Left lung (tissue), 10 donors: ENCODE measurements around the gene CCR9. TPM values are rescaled to one million over a fixed set of nuclear protein-coding genes. Genes with fewer than 3 reads are reported as not detected.
A peak's percentile ranks its signal among the peaks of the same experiment; 100 is the strongest.

Experiments
- ATAC-seq: fragments of 200-7000 bp; cut with Tn5 transposase; one replicate; pipeline ENCODE4 v1.9.1; 2020; ENCODE audit warnings: moderate library complexity
- DNase-seq, 4 donors: peaks; one replicate each; pipeline ENCODE4 v3.0.0-alpha.2; 2013 to 2020
- H3K27ac ChIP-seq, 2 donors: fragments of 200-600 bp; sonication (generic) in 1 of 2; one replicate each; pipeline versions ENCODE4 v1.5.0 to v1.8.0; 2020 to 2021
- H3K27me3 ChIP-seq, 2 donors: fragments of 200-600 bp; sonication (generic) in 1 of 2; one replicate each; pipeline versions ENCODE4 v1.5.0 to v1.8.0; 2020 to 2021
- H3K36me3 ChIP-seq, 2 donors: fragments of 200-600 bp; sonication (generic) in 1 of 2; one replicate each; pipeline versions ENCODE4 v1.5.0 to v1.8.0; 2020 to 2021
- H3K4me1 ChIP-seq, 2 donors: fragments of 200-600 bp; one replicate each; pipeline ENCODE4 v1.8.0; 2021
- H3K4me3 ChIP-seq, 2 donors: fragments of 200-600 bp; sonication (generic) in 1 of 2; one replicate each; pipeline versions ENCODE4 v1.5.0 to v1.8.0; 2020 to 2021; ENCODE audit warnings: mild to moderate bottlenecking in 1 of 2
- H3K9me3 ChIP-seq, 2 donors: fragments of 200-600 bp; sonication (generic) in 1 of 2; one replicate each; pipeline versions ENCODE4 v1.5.0 to v1.8.0; 2020 to 2021
- intact Hi-C, 2 donors: fragments of 100-400 bp; cut with DNase I; formaldehyde crosslinking; loops; one replicate each; pipeline versions ENCODE4 v1.11.2 to v1.14.2; 2022
- polyA plus RNA-seq, 6 donors: library from polyadenylated mRNA; unstranded; fragments of 120-200 nt; gene quantifications; one replicate each; pipeline ENCODE4 v1.2.1, GENCODE V29; 2013; ENCODE audit not compliant: insufficient read length in 6 of 6
- total RNA-seq, 2 donors: library from RNA; stranded (reverse); fragmentation: NEBNext Ultra II Directional; extraction: Animal tissue kit (Norgen Biotek cat#: 25700); gene quantifications; one replicate each; pipeline ENCODE4 v1.2.1, GENCODE V29; 2021
- TF ChIP-seq, protein P1 (sequence below), 2 donors: fragments of 200-600 bp; sonication (generic) in 1 of 2; IDR thresholded peaks; one replicate each; pipeline versions ENCODE4 v1.5.0 to v1.8.0; 2021; ENCODE audit warnings: antibody characterized with exemption in 2 of 2
- donor health status: DM: no; HTN: yes; CAD: no.
- donor health status: DM: no; HTN: no; CAD: no.

The CCR9 gene
- total and polyA plus RNA-seq, 8 donors: 0.11 to 0.32 (median 0.20) TPM; not detected in 4

DNA sequence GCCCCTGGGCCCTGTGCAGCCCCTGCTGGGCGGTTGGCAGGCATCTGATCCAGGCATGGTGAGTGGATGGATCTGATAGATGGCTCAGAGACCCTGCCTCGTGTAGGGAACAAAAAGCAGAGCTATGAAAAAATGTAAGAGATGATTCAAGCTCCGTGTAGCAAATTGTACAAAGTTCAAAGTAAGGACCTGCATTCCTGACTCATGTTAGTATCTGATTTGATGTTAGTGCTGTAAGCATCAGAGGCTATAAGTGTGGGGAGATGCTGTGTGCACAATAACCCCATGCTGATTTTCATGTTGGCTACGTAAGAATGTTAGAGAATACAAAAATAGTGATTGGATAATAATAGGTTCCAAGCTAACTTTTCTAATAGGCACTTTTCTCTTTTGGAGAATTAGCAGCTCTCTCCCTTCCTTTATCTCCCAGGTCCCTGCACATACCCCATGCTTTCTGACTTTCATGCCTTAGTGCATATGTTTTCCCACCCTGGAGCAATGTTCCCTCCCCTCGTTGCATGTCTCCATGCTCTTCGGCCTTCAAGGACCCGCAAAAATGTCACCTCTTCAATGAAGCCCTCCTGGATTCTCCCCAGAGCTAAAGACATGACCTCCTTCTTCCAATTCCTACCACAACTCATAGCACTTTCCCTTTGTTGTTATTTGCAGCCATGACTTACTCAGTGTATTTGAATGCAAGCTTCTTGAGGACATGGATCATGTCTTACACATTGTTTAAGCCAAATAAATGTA is 1.6 kb downstream of the CCR9 start:
- no peaks in the 10 kb centered on the region for H3K36me3 ChIP-seq
- no peaks in the 10 kb centered on the region for H3K27me3 ChIP-seq
- no peak for ATAC-seq
- intact Hi-C loops: no loop called here
- DNase-seq: no peak
- H3K4me1 ChIP-seq: no peaks in the 10 kb centered on the region
- H3K4me3 ChIP-seq: no peak overlapping the region
- no peak overlapping the region for H3K27ac ChIP-seq
- TF ChIP-seq, protein P1, sequence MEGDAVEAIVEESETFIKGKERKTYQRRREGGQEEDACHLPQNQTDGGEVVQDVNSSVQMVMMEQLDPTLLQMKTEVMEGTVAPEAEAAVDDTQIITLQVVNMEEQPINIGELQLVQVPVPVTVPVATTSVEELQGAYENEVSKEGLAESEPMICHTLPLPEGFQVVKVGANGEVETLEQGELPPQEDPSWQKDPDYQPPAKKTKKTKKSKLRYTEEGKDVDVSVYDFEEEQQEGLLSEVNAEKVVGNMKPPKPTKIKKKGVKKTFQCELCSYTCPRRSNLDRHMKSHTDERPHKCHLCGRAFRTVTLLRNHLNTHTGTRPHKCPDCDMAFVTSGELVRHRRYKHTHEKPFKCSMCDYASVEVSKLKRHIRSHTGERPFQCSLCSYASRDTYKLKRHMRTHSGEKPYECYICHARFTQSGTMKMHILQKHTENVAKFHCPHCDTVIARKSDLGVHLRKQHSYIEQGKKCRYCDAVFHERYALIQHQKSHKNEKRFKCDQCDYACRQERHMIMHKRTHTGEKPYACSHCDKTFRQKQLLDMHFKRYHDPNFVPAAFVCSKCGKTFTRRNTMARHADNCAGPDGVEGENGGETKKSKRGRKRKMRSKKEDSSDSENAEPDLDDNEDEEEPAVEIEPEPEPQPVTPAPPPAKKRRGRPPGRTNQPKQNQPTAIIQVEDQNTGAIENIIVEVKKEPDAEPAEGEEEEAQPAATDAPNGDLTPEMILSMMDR (IDR thresholded peaks at IDR 0.05): no peak
- H3K9me3 ChIP-seq: no peaks in the 10 kb centered on the region

DNA sequence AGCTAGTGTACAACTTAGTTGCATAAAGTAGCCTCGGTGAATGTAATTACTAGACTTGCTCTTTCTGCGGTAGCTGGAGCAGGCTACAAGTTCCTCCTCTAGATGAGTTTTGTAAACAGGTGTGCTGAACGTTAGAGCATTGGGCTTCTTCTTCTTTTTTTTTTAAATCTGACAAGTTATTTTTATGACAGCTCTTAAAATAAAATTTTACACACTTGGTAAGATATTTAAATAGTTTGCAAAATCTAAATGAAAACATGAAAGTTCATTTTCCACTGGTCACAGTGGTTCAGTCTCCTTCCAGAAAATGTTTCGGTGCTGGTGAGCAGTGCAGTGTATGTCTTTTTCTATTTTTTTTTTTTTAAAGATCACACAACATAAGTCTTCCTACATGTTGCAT is 3.0 kb downstream of the CCR9 start:
- TF ChIP-seq, protein P1 (IDR thresholded peaks at IDR 0.05): no peak
- Histone ChIP-seq H3K4me3 (no peak overlapping the region), H3K27ac (no peak overlapping the region), H3K27me3 (no peaks in the 10 kb centered on the region), H3K4me1 (no peaks in the 10 kb centered on the region), H3K36me3 (no peaks in the 10 kb centered on the region), H3K9me3 (no peaks in the 10 kb centered on the region)
- ATAC-seq (no peak), DNase-seq (no peak)
- intact Hi-C loops: no loop called here

DNA sequence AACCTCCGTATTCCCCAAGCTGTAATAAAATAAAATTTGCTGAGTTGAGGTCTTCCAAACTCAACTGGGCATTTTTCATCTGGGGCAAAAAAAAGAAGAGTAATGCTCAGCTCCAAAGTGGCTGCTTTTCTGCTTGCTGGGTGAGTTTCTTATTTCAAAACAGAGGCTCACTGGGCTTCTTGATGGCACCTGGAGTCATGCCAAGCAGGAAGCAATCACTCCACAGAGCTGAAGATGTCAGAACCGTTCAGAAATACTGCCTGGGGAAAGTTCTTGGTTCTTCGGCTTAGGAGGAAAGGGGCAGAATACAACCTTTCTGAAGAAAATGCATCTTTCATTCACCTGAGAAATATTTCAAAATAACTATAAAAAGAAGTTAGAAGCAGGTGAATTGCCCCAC is 4.1 kb downstream of the CCR9 start:
- ATAC-seq: peak; percentile 56

DNA sequence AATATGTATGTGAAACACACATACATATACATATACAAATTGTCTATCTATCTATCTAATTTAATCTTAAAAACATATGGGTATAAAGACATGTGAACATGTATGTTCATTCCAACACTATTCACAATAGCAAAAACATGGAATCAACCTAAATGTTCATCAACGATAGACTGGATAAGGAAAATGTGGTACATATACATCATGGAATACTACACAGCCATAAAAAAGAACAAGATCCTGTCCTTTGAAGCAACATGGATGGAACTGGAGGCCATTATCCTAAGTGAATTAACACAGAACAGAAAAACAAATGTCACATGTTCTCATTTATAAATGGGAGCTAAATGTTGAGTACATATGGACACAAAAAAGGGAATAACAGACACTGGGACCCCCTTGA is 5.8 kb downstream of the CCR9 start:
- H3K27me3 ChIP-seq: no peaks in the 10 kb centered on the region
- TF ChIP-seq, protein P1 (IDR thresholded peaks at IDR 0.05): no peak
- DNase-seq: no peak
- intact Hi-C loops: no loop called here
- ATAC-seq: no peak
- no peak overlapping the region for H3K27ac ChIP-seq
- H3K36me3 ChIP-seq: no peaks in the 10 kb centered on the region
- H3K4me1 ChIP-seq: no peaks in the 10 kb centered on the region
- H3K4me3 ChIP-seq: no peak overlapping the region
- H3K9me3 ChIP-seq: no peaks in the 10 kb centered on the region

More for the DNA sequence above, 4.1 kb downstream of the CCR9 start:
- no peak overlapping the region for H3K27ac ChIP-seq
- intact Hi-C loops: no loop called here
- H3K27me3 ChIP-seq: no peaks in the 10 kb centered on the region
- no peaks in the 10 kb centered on the region for H3K36me3 ChIP-seq
- H3K4me1 ChIP-seq: no peaks in the 10 kb centered on the region
- DNase-seq: peak in 1 of 4 donors; percentile 48
- TF ChIP-seq, protein P1 (IDR thresholded peaks at IDR 0.05): no peak
- H3K4me3 ChIP-seq: no peak overlapping the region
- H3K9me3 ChIP-seq: no peaks in the 10 kb centered on the region

DNA sequence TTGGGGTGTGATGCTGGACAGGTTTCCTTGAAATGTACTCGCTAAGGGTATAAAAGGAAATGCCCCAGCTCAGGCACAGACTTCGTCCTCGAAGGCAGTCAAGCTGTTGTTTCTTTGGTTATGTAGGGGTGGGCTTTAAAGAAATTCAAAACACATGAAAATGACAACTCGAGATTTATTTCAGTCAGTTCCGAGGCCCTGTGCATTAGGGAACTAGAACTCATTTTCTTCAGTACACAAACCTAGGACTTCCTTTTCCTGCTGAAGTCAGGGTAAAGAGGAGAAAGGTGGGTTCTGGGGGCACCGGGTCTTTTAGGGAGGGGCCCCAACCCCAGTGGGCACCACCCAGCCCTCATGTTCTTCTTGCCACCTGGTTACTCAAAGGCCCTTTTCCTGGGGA is 7.7 kb downstream of the CCR9 start:
- Histone ChIP-seq H3K36me3 (no peaks in the 10 kb centered on the region), H3K27ac (no peak overlapping the region), H3K27me3 (no peaks in the 10 kb centered on the region), H3K4me3 (no peak overlapping the region), H3K4me1 (no peaks in the 10 kb centered on the region), H3K9me3 (no peaks in the 10 kb centered on the region)
- intact Hi-C loops: no loop called here
- ATAC-seq (no peak), DNase-seq (no peak)
- TF ChIP-seq, protein P1 (IDR thresholded peaks at IDR 0.05): no peak
